Mesendoderm (in vitro differentiated cells): ENCODE results near the gene SHISA7.
A peak's percentile ranks its signal among the peaks of the same experiment; 100 is the strongest.

Experiments used
- DNase-seq: peaks from one replicate; pipeline ENCODE4 v3.0.0; 2013
- H2AK5ac ChIP-seq: 2 replicates; pipeline ENCODE4 v1.6.1; 2013; ENCODE audit warnings: low read length, inconsistent platforms
- H2BK120ac ChIP-seq: 2 replicates; pipeline ENCODE4 v1.6.1; 2013; ENCODE audit warnings: low read depth, mild to moderate bottlenecking, low read length, moderate library complexity, mixed read lengths
- H2BK15ac ChIP-seq: replicated peaks from 2 replicates; pipeline ENCODE4 v1.6.1; 2013; ENCODE audit warnings: low read depth, mild to moderate bottlenecking, moderate library complexity
- H2BK5ac ChIP-seq: 2 replicates; pipeline ENCODE4 v1.6.1; 2013; ENCODE audit warnings: low read length, inconsistent platforms
- H3K18ac ChIP-seq: 2 replicates; pipeline ENCODE4 v1.6.1; 2013; ENCODE audit warnings: mild to moderate bottlenecking, low read length, mixed read lengths
- H3K23ac ChIP-seq: one replicate; pipeline ENCODE4 v1.6.1; 2013; ENCODE audit warnings: low read length
- H3K27ac ChIP-seq: 2 replicates; pipeline ENCODE4 v1.5.1; 2013; ENCODE audit warnings: low read depth, mild to moderate bottlenecking, inconsistent platforms, low read length, moderate library complexity
- H3K27me3 ChIP-seq: 2 replicates; pipeline ENCODE4 v1.6.1; 2013; ENCODE audit warnings: low read length, control low read depth, mild to moderate bottlenecking, inconsistent platforms; ENCODE audit not compliant: insufficient read depth, poor library complexity
- H3K36me3 ChIP-seq: 2 replicates; pipeline ENCODE4 v1.6.1; 2013; ENCODE audit warnings: low read length, inconsistent platforms; ENCODE audit not compliant: control insufficient read depth, insufficient read depth
- H3K4ac ChIP-seq: one replicate; pipeline ENCODE4 v1.6.1; 2013; ENCODE audit warnings: low read depth, mild to moderate bottlenecking, low read length, moderate library complexity
- H3K4me1 ChIP-seq: 2 replicates; pipeline ENCODE4 v1.6.1; 2013; ENCODE audit warnings: low read depth, low read length, inconsistent platforms; ENCODE audit not compliant: control insufficient read depth
- H3K4me2 ChIP-seq: 2 replicates; pipeline ENCODE4 v1.6.1; 2013; ENCODE audit warnings: low read length
- H3K4me3 ChIP-seq: 2 replicates; pipeline ENCODE4 v1.5.1; 2013; ENCODE audit warnings: mild to moderate bottlenecking, low read length
- H3K56ac ChIP-seq: one replicate; pipeline ENCODE4 v1.6.1; 2013; ENCODE audit warnings: low read length
- H3K79me1 ChIP-seq: 2 replicates; pipeline ENCODE4 v1.6.1; 2013; ENCODE audit warnings: low read length, inconsistent platforms
- H3K79me2 ChIP-seq: 2 replicates; pipeline ENCODE4 v1.6.1; 2013; ENCODE audit warnings: mild to moderate bottlenecking, low read length; ENCODE audit not compliant: control insufficient read depth, insufficient read depth
- H3K9ac ChIP-seq: 2 replicates; pipeline ENCODE4 v1.6.1; 2013; ENCODE audit warnings: low read length, inconsistent platforms
- H4K5ac ChIP-seq: one replicate; pipeline ENCODE4 v1.6.1; 2013; ENCODE audit warnings: low read length
- H4K8ac ChIP-seq: one replicate; pipeline ENCODE4 v1.6.1; 2013; ENCODE audit warnings: low read depth, mild to moderate bottlenecking, control low read depth, low read length, moderate library complexity
- WGBS: extraction: QIAGEN DNeasy Blood & Tissue Kit; methylation state at CpG from one replicate; pipeline ENCODE4 v1.1.7; 2013; ENCODE audit warnings: low lambda C conversion rate, missing lambda C conversion rate; ENCODE audit not compliant: insufficient coverage; ENCODE audit errors: extremely low coverage; 5-methylcytosine and 5-hydroxymethylcytosine counted together

SHISA7 gene

DNA sequence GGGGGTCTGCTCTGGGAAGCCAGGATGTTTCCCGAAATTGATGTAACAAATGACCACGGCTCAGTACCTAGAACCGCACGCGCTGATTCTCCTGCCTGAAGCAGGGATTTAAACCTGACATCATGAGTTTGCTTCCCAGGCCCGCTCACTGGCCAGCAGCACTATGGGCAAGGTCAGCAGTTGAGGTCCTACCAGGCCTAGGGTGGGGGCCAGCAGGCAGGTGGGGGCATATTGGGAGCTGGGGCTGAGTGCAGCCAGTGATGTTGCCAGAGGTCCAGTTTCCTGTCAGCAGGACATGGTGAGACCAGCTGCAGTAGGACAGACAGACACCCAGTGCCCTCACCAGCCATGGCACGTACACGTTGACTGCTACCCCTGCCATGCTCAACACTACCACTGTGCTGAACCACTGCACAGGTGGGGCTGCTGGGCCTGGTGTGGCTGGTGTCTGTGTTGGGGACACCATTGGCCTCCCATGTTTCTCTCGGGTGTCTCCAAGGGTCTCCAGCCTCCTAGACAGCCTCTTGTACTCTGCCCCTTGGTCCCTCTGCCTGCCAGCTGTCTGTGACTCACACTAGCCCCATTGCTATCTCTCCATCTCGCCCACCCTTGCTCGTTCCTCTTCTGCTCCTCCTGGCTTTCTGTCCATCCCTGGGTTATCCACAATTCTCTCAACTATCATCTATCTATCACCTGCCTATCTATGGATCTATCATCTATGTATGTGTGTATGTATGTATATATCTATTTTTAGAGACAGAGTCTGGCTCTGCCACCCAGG lies 22.6 kb upstream of the SHISA7 start:
- H3K27ac ChIP-seq, result no peak overlapping the region
- WGBS, result no CpG with 5 or more reads among the region's 11 CpGs
- no peak overlapping the region for H2BK15ac ChIP-seq
- no peak overlapping the region for H3K4ac ChIP-seq
- H3K4me1 ChIP-seq, result no peaks in the 10 kb centered on the region
- H2BK120ac ChIP-seq, result no peak overlapping the region
- H3K18ac ChIP-seq, result no peak overlapping the region
- no peaks in the 10 kb centered on the region for H3K36me3 ChIP-seq
- no peaks in the 10 kb centered on the region for H3K79me2 ChIP-seq
- H2AK5ac ChIP-seq, result no peak overlapping the region
- no peak overlapping the region for H3K23ac ChIP-seq
- H3K56ac ChIP-seq, result no peak overlapping the region
- no peak for DNase-seq
- no peak overlapping the region for H3K4me2 ChIP-seq
- no peak overlapping the region for H3K4me3 ChIP-seq
- no peak overlapping the region for H4K5ac ChIP-seq
- H3K27me3 ChIP-seq, result no peaks in the 10 kb centered on the region
- no peak overlapping the region for H3K9ac ChIP-seq
- no peaks in the 10 kb centered on the region for H3K79me1 ChIP-seq
- H2BK5ac ChIP-seq, result no peak overlapping the region
- H4K8ac ChIP-seq, result no peak overlapping the region

DNA sequence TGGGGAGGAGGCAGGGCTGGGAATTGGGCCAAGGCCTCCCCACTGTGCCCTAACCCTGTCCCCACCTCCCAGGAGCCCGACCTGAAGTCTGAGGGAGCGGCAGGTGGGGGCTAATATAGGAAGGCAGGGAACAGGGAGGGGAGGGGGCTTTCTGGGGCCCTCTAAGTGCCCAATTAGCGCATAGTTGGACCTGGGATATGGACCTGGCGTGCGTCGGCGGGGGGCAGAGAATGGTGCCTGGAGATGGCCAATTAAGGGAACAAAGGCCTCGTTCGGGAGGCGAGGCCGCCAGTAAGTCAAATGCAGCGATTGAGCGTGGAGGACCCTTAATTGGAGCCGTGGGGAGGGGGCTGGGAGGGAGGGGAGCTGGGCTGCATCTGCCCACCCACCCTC lies 21.6 kb upstream of the SHISA7 start, which contains the start of gene C19orf85:
TSS of gene C19orf85 (minus strand) at position 90 of the 393 bp plus-strand sequence. CDS start 197 bp downstream, outside the sequence.
- H3K23ac ChIP-seq, result no peak within 1 kb of the TSS
- H3K79me2 ChIP-seq, result no peaks in the 10 kb centered on the region
- no peaks in the 10 kb centered on the region for H3K27me3 ChIP-seq
- H4K8ac ChIP-seq, result no peak within 1 kb of the TSS
- no peak within 1 kb of the TSS for H2BK120ac ChIP-seq
- H3K79me1 ChIP-seq, result no peaks in the 10 kb centered on the region
- no peak within 1 kb of the TSS for H3K27ac ChIP-seq
- no peak within 1 kb of the TSS for H3K18ac ChIP-seq
- WGBS, result no CpG with 5 or more reads among the region's 14 CpGs
- DNase-seq, result peak; percentile 27
- H2AK5ac ChIP-seq, result no peak within 1 kb of the TSS
- peak within 1 kb of the TSS; percentile 7 for H3K56ac ChIP-seq
- H3K36me3 ChIP-seq, result no peaks in the 10 kb centered on the region
- no peak within 1 kb of the TSS for H4K5ac ChIP-seq
- H3K4me2 ChIP-seq, result no peak within 1 kb of the TSS
- no peak within 1 kb of the TSS for H2BK15ac ChIP-seq
- no peak within 1 kb of the TSS for H3K4me3 ChIP-seq
- no peak within 1 kb of the TSS for H3K9ac ChIP-seq
- no peaks in the 10 kb centered on the region for H3K4me1 ChIP-seq
- no peak within 1 kb of the TSS for H2BK5ac ChIP-seq
- H3K4ac ChIP-seq, result no peak within 1 kb of the TSS

DNA sequence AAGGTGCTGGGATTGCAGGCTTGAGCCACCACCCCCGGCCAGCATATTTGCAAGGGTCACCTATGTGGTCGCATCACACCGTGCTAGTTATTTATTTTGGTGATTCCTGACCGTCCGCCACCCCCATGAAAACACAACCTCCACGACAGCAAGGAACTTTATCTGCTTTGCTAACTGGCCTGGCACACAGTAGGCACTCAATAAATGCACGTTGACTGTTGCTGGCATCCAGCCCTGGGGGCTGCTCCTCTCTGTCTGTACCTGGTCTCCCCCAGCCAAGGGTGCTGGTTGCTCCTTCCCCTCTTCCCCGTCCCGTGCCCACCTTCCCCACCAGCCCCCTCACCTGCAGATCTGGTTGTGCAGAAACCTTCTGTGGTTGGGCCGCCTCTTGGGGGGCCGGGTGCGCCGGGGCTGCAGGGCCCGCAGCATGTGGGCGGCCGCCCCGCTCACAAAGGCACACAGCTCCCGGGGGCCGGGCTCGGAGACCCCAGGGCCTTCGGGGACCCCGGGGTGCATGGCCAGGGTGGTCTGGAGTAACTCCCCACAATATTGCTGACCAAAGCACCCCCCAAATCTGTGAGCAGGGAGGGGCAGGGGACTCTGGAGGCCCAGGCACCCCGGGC lies 21.1 kb upstream of the SHISA7 start:
- Histone ChIP-seq H3K27ac (no peak overlapping the region), H3K4me2 (no peak overlapping the region), H3K56ac (no peak overlapping the region), H2BK120ac (no peak overlapping the region), H4K5ac (no peak overlapping the region), H3K79me1 (no peaks in the 10 kb centered on the region), H3K79me2 (no peaks in the 10 kb centered on the region), H3K23ac (no peak overlapping the region), H3K4me1 (no peaks in the 10 kb centered on the region), H2BK15ac (no peak overlapping the region), H3K36me3 (no peaks in the 10 kb centered on the region), H2AK5ac (no peak overlapping the region), H4K8ac (no peak overlapping the region), H3K27me3 (no peaks in the 10 kb centered on the region), H3K9ac (no peak overlapping the region), H2BK5ac (no peak overlapping the region), H3K4ac (no peak overlapping the region), H3K4me3 (no peak overlapping the region), H3K18ac (no peak overlapping the region)
- no CpG with 5 or more reads among the region's 23 CpGs for WGBS
- DNase-seq, result no peak

DNA sequence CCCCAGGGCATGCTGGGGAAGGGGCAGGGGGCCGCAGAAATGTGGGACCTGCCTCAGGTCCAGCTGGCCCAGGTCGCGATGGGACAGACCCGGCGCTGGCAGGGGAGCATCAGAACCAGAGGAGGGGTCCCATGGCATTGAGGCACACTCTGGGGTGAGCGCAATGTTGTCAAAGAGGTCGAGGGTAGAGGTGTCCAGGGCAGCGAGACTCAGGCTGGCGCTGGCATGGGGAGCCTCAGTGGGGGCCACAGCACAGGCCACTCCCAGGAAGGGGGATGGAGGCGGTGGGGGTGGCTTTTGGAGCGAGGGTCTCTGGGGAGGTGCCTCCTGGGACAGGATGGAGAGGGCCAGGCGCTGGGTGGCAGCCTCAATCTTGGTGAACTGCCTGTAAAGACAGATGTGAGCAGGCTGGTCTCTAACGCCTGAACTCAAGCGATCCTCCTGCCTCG lies 20.5 kb upstream of the SHISA7 start:
- H3K36me3 ChIP-seq, result no peaks in the 10 kb centered on the region
- H3K79me1 ChIP-seq, result no peaks in the 10 kb centered on the region
- no peaks in the 10 kb centered on the region for H3K27me3 ChIP-seq
- no peak overlapping the region for H3K4me3 ChIP-seq
- no peaks in the 10 kb centered on the region for H3K79me2 ChIP-seq
- no peak overlapping the region for H2BK5ac ChIP-seq
- no peak overlapping the region for H2BK15ac ChIP-seq
- no peak for DNase-seq
- no peak overlapping the region for H2AK5ac ChIP-seq
- H3K23ac ChIP-seq, result no peak overlapping the region
- no peaks in the 10 kb centered on the region for H3K4me1 ChIP-seq
- H3K56ac ChIP-seq, result no peak overlapping the region
- H4K8ac ChIP-seq, result no peak overlapping the region
- H3K4ac ChIP-seq, result no peak overlapping the region
- H3K18ac ChIP-seq, result no peak overlapping the region
- H3K9ac ChIP-seq, result no peak overlapping the region
- H3K4me2 ChIP-seq, result no peak overlapping the region
- H2BK120ac ChIP-seq, result no peak overlapping the region
- no peak overlapping the region for H4K5ac ChIP-seq
- no CpG with 5 or more reads among the region's 15 CpGs for WGBS
- no peak overlapping the region for H3K27ac ChIP-seq

DNA sequence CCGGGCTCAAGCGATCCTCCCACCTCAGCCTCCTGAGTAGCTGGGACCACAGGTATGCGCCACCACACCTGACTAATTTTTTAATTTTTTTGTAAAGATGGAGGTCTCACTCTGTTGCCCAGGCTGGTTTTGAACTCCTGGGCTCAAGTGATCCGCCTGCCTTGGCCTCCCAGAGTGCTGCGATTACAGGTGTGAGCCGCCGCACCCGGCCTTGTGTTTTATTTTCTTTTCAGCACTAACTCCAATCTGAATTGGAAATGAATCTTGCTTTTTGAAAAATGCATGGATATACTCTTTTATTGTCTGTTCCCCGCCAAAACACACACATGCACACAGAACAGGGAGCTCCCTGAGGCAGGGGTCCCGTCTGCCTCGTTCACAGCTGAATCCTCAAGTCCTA lies 19.6 kb upstream of the SHISA7 start:
- Histone ChIP-seq H3K27me3 (no peaks in the 10 kb centered on the region), H3K56ac (no peak overlapping the region), H2AK5ac (no peak overlapping the region), H2BK120ac (no peak overlapping the region), H3K9ac (no peak overlapping the region), H3K79me1 (no peaks in the 10 kb centered on the region), H3K4me3 (no peak overlapping the region), H4K8ac (no peak overlapping the region), H4K5ac (no peak overlapping the region), H3K23ac (no peak overlapping the region), H3K4ac (no peak overlapping the region), H3K36me3 (no peaks in the 10 kb centered on the region), H2BK5ac (no peak overlapping the region), H3K79me2 (no peaks in the 10 kb centered on the region), H2BK15ac (no peak overlapping the region), H3K4me2 (no peak overlapping the region), H3K18ac (no peak overlapping the region), H3K4me1 (no peaks in the 10 kb centered on the region), H3K27ac (no peak overlapping the region)
- DNase-seq, result no peak
- no CpG with 5 or more reads among the region's 11 CpGs for WGBS
